ENCODE data around the gene TMTC4. TPM values are rescaled to one million over a fixed set of nuclear protein-coding genes. Genes with fewer than 3 reads are reported as not detected.
A peak's percentile ranks its signal among the peaks of the same experiment; 100 is the strongest.
"Not testable (repeated sequence)": the region's sequence is repeated elsewhere in the genome, so short reads cannot be mapped to it uniquely, and the experiment has no call there.

The TMTC4 gene
- total RNA-seq, 1 donor from 2014 or later, result 44.8 TPM

DNA sequence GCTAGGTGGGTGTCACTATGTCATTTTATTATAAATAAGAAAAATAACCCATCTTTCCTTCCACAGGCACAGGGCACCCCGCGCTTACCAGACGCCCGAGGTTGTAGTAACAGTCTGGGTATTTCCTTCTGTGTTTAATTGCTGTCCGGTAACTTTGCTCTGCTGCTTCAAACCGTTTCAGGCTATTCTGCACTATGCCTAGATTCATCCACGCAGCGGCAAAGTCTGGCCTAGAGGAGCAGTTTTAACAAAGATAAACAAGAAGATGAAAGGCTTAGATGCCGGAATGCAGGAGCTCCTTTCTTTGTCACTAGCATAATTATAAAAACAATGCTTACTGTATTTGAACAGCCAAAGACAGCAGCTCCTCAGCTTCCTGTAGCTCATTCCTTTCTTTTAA is 49.1 kb downstream of the TMTC4 start:
- no peak for DNase-seq

DNA sequence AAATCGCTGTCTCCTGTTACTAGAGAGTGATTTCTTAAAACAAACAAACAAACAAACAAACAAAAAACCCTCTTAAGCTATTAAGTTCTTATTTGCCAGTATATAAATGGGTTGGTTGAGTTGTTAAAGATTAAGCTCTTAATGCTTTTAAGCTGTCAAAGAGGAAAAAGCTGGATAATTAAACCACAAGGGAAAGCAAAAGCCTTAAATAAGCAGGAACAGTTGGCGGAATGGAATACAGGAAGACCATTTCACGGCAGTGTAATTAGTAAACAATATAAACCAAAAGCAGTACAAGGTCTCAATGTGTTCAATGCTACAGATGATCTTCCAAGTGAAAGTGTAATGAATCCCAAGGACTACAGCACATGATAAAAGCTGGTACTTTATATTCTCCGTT is 53.8 kb downstream of the TMTC4 start:
- DNase-seq, result peak; percentile 20

DNA sequence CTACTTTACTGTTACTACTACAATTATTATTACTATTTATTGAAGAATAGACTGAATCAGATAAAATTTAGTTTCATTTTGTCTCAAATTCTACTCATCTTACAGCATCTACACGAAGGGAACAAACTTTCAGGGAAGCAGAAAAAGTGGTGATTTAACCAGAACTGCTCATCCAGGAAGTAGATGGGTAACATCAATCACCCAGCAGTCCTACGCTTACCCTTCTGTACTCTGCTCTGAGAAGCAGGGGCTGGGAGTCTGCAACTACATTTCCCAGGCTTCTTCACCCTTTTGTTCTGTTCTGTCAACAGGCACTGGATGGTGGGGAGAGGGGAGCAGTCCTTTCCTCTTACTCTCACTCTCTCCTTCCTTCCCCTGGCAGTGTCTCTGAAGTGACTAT is 54.7 kb downstream of the TMTC4 start:
- no peak for DNase-seq

DNA sequence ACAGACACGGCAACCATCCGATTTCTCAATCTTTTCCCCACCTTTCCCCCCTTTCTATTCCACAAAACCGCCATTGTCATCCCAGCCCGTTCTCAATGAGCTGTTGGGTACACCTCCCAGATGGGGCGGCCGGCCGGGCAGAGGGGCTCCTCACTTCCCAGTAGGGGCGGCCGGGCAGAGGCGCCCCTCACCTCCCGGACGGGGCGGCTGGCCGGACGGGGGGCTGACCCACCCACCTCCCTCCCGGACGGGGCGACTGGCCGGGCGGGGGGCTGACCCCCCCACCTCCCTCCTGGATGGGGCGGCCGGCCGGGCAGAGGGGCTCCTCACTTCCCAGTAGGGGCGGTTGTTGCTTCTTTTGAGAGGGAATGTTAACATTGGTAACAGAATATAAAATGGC is 55.7 kb downstream of the TMTC4 start:
- not testable (repeated sequence) for DNase-seq

DNA sequence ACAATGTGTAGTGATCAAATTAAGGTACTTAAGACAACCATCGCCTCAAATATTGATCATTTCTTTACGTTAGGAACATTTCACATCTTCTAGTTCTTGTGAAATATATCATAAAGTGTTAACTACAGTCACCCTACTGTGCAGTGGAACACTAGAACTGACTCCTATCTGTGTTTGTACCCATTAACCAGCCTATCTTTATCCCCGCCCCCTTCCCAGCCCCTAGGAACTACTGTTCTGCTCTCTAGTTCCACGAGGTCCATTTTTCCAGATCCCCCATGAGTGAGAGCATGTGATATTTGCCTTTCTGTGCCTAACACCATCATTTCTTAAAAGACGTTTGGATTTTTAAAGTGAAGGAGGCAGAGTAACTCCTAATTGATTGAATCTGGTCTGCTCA is 61.6 kb downstream of the TMTC4 start:
- no peak for DNase-seq

DNA sequence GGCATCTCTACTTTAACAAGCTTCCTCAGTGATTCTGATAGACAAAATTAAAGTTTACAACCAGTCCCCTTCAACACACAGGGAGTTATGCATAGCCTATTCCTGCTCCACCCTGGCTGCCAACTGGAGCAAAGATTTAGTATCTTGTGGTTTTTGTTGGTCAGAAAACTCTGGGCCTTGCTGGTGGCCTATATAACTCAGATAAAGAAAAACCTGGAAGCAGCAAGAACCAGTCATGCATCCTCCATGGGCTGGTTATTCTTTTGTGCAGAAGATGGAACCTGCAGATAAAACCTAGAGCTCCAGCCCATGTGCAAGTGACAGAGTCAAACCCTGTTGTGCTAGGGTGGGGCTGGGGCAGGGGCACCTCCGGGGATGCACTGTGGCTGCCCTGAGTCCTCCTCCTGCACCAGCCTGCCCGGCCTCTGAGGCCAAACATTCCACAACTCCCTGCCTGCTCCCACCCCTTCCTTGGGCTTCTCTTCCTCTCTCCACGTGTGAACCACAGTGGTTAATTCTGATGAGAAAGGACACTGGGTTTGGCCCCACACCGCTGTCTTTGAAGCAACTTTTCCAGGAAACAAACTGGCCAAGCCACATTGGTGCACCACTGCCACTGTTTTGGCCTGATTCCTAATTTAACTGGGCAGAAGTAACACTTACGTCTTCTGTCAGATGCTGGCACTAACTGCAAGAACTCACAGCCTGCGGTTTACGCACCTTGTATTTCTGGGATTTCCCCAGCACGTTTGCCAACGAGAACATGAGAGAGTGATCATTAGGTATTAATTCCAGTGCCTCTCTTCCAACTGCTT is 62.7 kb downstream of the TMTC4 start:
- no peak for DNase-seq

DNA sequence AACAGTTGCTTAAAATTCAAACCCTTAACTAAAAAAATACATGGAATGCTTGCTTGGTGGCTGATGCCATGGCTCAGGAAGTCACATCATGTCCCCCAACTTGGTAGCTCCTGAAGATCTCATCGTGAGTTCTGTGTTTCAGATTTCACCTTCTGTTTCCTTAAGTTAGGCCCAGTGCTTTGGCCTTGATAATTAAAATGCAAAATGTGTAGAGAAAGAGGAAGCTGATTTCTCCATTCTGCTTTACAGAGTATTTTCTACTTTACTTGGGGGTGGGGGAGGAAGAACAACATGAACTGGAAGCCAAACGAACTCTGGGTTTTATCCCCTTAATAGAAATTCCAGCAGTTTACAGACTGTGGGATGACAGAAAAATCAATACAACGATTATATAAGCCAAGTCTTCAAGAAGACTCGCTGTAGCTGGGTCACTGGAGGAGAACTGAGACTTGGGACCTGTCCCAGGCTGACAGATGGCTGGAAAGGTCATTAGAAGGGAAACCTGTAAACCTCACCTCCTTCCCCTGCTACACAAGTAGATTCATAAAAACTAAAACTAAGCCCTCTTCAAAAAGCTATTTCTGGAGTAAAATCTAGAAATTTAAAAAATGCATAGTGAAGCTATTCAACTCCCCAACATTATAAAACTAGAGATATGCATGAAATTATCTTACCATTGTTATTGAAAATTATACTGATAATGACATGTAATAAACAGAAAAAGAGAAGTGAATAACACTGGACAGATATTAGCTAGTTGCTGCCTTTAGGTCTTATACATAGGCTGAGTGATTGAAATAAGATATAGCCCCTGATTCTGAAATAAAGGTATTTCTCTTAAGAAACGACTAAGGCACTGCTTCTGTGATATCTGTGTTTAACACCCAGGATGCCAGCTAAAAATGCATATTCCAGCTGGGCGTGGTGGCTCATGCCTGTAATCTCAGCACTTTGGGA is 63.9 kb downstream of the TMTC4 start:
- no peak for DNase-seq

DNA sequence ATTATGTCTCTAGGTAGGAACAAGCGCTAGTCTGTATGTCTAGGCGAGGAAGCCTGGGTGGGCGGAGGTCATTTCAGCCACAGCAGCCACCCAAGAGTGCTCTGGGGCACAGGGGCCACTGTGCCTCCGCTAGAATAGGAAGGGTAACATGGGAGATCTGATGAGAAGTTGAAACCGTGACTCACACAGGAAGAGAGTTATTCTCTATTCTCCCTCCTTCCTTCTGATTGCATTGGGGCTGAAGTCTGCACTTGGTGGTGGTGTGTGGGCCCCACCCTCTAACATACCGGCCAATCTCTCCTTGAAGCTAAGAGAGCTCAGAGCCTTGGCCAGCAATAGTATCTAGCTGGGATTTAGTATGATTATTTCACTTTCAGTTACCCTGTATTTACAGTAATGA is 65.7 kb downstream of the TMTC4 start:
- peak; percentile 32 for DNase-seq

DNA sequence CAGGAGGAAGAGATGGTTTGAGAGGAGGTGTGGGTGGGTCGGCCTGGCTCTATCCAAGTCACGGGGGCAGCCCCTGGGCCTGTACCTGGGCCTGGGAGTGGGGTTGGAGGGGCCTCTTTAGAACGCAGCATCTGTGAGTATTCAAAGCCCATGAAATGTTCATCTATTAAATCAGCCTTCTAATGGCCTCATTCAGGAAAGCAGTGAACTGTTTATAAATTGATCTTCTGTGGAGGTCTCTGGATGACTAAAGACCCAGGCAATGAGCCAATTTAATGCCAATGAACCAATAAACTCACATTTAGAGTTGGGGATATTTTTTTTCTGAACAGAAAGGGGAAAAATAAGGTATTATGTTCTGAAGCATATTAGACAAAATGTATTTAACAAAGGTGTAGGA is 66.1 kb downstream of the TMTC4 start:
- DNase-seq, result peak; percentile 14

DNA sequence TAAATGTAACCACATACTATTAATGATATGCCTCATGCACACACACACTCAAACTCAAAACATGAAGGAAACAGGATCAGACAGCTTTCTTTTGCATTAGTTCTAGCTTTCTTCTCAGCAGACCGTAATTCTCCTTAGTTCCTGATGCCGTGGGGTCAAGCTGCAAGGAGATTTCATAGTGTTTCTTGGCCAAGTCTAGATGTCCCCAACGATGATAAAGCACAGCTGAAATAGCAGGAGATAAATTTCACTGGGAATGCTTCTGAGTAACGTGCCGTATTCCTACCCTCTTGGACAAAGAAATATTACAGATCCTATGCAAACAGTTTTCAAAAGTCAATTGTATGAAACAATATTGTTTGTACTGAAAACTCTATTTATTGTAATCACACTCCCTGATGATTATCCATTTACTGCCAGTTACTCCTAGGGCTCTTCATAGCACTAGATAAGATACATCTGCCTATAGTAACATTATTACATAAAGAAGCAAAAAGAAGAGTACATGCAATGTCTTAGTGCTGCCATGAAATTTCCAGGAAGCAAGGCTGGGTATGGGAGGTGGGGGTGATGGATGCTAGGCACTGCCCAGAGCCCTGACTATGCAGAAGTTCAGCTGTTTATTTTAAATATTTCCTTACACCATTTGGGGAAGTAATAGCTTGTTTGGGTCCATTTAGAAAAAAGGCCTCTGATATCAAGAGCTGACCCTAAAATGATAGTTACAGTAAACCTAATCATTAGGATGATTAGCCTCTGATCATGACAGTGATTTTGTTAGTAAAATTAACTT is 69.5 kb downstream of the TMTC4 start:
- no peak for DNase-seq

DNA sequence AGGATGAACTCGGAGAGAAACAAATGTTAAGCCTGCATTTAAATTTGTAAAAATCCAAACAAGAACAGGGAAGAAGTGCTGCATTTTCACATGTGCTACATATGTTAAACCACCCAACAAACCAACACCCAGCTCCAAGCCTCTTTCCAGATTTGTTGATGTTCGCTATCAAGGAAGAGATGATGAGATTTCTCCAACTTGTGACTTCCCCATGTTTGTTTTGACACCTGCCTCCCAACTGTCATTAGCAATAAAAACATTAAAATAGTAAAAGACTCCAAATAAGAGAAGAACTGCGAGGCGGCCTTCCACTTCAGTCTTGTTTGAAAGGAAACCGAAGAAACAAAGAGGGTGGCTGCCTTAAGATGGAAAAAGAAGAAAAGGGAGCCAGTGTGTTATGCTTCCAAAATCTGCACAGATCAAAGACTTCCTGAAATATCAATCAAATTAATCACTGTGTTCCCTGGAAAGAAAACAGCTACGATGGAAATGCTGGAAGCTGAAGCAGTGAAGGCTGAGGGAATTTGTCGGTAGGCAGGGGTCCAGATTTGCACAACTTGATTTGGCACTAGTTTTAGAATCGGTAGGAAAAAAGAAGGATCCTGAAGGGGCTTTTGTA is 72.0 kb downstream of the TMTC4 start:
- DNase-seq, result peak; percentile 41

DNA sequence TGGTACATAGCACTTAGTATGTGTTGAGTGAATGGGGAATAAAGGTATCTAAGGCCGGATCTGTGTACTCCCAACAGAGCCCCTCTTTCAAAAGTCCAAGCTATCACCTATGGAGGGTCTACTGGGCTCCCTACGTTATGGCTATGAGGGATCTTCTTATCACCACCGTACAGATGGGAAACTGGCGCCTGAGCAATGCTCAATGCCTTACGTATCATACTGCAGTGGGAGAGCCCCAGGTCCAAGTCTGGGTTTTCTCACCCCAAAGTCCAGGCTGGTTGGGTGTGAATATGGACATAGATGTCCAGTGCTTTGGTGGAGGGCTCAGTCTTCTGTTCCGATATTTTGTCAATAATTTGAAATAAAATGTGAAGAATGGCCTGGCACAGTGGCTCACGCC is 72.9 kb downstream of the TMTC4 start:
- DNase-seq, result no peak

DNA sequence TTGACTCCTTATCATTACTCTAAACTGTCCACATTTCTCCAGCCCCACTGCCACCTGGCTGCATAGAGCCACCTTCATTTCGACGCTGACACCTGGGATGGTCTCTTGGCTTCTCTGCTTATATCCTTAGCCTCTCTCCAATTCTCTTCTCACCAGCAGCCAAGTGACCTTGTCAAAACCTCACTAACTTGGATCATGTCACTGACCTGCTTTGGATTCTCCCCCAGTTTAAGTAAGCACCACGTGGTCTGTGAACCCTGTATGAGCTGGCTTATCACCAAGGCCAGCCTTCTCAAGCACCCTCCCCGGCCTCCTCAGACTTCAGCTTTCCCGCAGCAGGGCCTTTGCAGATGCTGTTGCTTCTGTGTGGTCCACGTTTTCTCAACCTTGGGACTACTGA is 73.7 kb downstream of the TMTC4 start:
- no peak for DNase-seq

DNA sequence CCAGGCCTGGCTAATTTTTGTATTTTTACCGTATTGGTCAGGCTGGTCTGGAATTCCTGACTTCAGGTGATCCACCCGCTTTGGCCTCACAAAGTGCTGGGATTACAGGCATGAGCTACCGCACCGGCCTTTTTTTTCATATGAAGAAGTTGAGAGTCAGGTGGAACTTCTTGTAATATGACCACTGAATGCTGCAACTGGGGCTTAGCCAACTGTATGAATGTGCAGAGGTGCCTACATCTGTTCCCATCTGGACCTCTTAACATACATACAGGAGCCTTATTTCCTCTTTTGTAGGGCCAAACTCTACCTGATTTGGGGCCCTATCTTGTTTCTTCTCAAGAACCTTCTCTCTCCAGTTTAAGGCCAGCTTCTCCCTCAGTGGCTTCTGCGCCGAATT is 74.1 kb downstream of the TMTC4 start:
- DNase-seq, result no peak

DNA sequence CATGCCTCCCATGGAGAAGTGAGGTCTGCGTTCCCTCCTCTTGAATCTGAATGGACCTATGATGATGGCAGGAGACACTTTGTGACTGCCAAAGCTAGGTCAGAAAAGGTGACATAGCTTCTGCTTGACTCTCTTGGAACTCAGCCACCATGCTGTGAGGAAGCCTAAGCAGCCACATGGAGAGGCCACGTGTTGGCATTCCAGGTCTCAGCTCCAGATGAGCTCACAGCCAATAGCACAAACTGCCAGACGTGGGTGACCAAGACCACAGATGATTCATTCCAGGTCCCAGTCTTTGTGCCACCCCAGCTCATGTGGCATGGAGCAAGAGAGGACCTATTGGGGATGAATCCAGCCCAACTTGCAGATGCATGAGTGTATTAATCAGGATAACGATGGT is 77.3 kb downstream of the TMTC4 start:
- DNase-seq, result no peak

DNA sequence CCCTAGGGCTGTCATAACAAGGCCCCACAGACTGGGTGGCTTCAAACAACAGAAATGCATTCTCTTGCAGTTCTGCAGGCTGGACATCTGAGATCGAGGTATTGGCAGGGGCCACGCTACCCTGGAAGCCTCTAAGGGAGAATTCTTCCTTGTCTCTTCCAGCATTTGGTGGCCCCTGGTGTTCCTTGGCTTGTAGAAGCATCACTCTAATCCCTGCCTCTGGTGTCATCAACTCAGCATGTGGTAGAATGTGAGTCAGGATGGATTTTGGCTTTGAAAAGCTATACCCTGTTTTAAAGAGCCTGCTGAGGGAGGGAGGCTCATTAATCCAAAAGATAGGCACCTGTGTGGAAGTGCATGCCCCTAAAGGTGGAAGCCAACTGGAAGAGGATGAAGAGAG is 78.1 kb downstream of the TMTC4 start:
- DNase-seq, result no peak

DNA sequence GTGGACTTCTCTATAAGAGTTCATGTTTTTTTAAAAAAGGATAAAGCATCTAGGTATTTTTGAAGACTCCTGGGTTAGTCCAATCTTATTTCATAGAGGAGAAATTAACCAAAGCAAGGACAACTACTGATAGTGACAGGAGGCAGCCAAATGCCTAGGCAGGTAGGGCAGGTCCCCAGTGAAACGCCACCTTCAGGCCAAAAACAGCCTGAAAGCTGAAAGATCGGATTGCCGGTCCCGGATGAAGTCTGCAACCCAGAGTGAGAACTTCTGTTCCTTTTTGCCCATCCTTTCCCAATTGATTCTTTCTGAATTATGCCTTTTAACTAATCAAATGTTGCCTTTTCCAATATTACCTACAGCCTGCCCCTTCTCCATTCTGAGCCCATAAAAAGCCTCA is 79.9 kb downstream of the TMTC4 start:
- DNase-seq, result no peak

DNA sequence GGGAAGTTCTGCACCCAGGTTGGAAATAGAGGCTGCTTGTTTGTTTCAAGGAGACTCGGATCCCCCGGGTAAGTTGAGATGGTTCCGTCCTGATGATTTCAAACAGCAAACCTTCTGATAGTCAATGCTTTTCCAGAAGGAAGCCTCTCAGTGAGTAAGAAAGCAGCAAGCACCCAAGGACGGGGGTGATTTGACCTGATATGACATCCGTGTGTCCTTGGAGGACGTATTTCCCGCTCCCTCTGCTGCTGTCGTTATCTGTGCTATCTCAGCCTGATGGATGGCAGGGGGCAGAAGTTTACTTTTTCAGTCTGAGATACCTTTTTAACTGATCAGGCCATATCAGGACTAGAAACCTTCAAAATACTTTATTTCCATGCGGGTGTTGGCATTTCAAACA is 80.3 kb downstream of the TMTC4 start:
- DNase-seq, result no peak

DNA sequence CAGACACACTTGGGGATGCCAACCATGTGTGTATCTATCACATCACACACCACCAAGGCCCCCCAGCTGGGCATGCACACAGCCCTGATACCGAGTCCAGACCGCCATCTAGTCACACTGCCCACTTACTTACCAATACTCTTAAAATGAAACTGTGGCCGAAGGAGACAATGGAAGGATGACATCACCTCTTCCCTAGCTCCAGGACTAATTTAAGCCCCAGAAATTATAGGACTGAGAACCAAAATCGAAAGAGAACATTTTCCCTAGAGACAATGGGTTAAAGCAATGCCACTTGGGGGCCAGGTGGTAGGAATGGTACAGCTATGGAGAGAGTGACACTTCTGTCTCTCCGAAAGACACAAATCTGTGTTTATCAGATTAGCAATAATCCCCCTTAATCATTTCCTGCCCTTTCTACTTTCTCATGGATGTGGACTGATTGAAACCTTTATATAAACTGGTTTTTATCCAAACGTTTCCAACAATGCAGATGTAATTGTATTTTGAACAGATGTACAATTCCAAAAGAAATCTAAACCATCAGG is 85.3 kb downstream of the TMTC4 start:
- DNase-seq, result peak; percentile 66

DNA sequence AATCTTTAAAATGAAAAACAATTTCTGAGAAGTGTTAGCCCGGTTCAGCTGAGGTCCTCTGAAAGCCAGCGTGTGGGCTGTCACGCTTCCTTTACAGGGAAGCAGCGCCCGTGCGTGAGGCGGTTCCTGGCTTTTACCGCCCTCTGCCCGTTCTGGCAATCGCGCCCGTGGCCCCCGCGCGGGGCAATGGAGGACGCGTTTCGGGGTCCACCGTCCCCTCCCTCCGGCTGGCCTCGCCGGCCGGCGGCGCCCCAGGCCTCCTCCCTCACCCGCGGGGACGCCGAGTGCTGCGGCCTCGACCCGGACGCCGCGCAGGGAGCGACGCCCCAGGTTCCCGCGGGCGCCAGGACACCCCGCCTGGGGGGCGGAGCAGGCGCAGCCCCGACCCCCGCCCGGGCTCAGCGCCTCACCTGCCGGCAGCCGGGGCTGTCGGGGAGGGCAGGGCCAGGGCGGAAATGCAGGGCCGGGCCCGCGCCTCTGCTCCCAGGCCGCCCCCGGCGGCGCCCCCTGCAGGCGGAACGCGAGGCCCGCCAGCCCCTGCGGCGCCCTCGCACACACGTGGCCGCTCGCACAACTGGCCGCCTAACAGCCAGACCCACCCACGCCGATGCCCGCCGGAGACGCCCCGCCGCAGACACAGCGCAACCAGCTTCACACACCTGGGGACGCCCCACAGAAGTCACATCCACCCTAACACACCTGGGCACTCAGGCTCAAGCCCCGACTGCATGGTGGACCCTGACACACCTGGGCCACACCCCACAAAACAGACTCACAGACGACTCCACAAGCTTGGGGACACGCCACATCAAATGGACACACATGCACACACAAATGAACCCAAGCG is 86.0 kb downstream of the TMTC4 start, which contains the start of gene GGACT:
GGACT (minus strand) TSS at position 459 of the 847 bp plus-strand sequence. CDS start 56,198 bp downstream, outside the sequence.
- DNase-seq, result peak; percentile 77

DNA sequence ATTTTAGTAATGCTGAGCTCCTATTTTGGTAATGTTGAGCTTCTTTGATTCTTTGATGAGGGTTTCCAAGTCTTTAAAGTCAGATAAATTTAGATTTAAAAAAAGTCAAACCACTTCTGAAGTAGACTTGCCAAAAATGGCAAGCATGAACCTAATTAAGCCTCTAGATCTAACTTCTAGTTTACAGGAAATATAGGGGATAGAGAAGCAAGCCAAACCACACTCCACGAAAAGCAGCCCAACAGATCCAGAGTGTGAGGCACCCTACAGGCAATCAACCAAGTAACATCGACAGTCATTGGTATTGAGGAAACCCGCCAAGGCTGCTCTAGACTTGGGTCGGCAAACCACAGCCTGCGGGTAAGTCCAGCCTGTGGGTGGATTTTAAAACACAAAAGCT is 89.7 kb downstream of the TMTC4 start:
- no peak for DNase-seq
